K562 (cell line): Measurements from ENCODE around the gene DENND1A. TPM values are rescaled to one million over a fixed set of nuclear protein-coding genes. Genes with fewer than 3 reads are reported as not detected.

Experiments
- ATAC-seq: fragments of 200-7000 bp; cut with Tn5 transposase; 3 replicates; pipeline ENCODE4 v1.9.1; 2020; ENCODE audit warnings: moderate library complexity
- BruUV-seq: library from RNA; stranded (reverse); fragments of 400-500 nt; replicated peaks from 2 replicates; lab custom pipeline; 2021; lab: Mats Ljungman, UMichigan
- CTCF ChIA-PET: fragments of 300-600 bp; formaldehyde crosslinking; extraction: SDS; loops from one replicate; lab custom pipeline; 2021; ENCODE audit warnings: low intra/inter-chr PET ratio; lab: Yijun Ruan, JAX
- POLR2A ChIA-PET: fragments of 300-600, 350-650 bp; sonication (Branson Sonifier 250); formaldehyde crosslinking; extraction: SDS; loops from one replicate; lab custom pipeline; 2021; ENCODE audit warnings: antibody characterized with exemption, inconsistent platforms; lab: Yijun Ruan, JAX
- DNase-seq, 4 experiments: peaks; one replicate each; pipeline versions ENCODE4 v3.0.0 to v3.0.0-alpha.2; 2011 to 2018; ENCODE audit warnings: low spot score in 3 of 4, mixed read lengths in 3 of 4; ENCODE audit errors: extremely low read depth in 1 of 4
- FAIRE-seq: peaks from 2 replicates; lab custom pipeline; 2011; peaks lifted over from hg19 to GRCh38; lab: Jason Lieb, UNC
- H2AFZ ChIP-seq: 2 replicates; pipeline ENCODE4 v1.6.0; 2011; ENCODE audit warnings: low read depth, low read length, control low read depth, inconsistent platforms
- H3K27ac ChIP-seq: fragments of 200-600 bp; 3 replicates; pipeline ENCODE4 v1.8.0; 2011; ENCODE audit warnings: low read depth, mild to moderate bottlenecking, control low read depth, inconsistent platforms, low read length, moderate library complexity, mixed read lengths; ENCODE audit errors: extremely low read depth
- H3K27me3 ChIP-seq, 2 experiments: fragments of 300-600 bp in 1 of 2; 2 replicates in 1 of 2; 3 replicates in 1 of 2; pipeline versions ENCODE4 v1.6.0 to v1.8.0; 2011; ENCODE audit warnings: inconsistent platforms in 2 of 2, low read length in 2 of 2, mild to moderate bottlenecking in 1 of 2, mixed read lengths in 1 of 2, moderate library complexity in 1 of 2; ENCODE audit not compliant: control insufficient read depth in 2 of 2, insufficient read depth in 2 of 2
- H3K36me3 ChIP-seq: fragments of 300-600 bp; 3 replicates; pipeline ENCODE4 v1.8.0; 2011; ENCODE audit warnings: mild to moderate bottlenecking, low read length, inconsistent platforms; ENCODE audit not compliant: control insufficient read depth, insufficient read depth
- H3K4me1 ChIP-seq, 2 experiments: fragments of 200-600 bp in 1 of 2; replicated peaks in 1 of 2; 2 replicates in 1 of 2; 3 replicates in 1 of 2; pipeline versions ENCODE4 v1.5.1 to v1.8.0; 2011; ENCODE audit warnings: inconsistent platforms in 2 of 2, low read length in 2 of 2, mild to moderate bottlenecking in 1 of 2, mixed read lengths in 1 of 2, moderate library complexity in 1 of 2; ENCODE audit not compliant: control insufficient read depth in 2 of 2, insufficient read depth in 2 of 2
- H3K4me2 ChIP-seq: 2 replicates; pipeline ENCODE4 v1.6.1; 2011; ENCODE audit warnings: low read length, control low read depth, inconsistent platforms, mixed read lengths; ENCODE audit not compliant: insufficient read depth
- H3K4me3 ChIP-seq: fragments of 200-600 bp; sonication (generic), shearing (Covaris generic); 2 replicates; pipeline ENCODE4 v1.5.1; 2016; ENCODE audit warnings: control low read depth, inconsistent platforms
- H3K79me2 ChIP-seq: fragments of 200-600 bp; 3 replicates; pipeline ENCODE4 v1.8.0; 2011; ENCODE audit warnings: low read length, inconsistent platforms; ENCODE audit not compliant: control insufficient read depth, insufficient read depth
- H3K9ac ChIP-seq, 2 experiments: 2 replicates each; pipeline versions ENCODE4 v1.6.0 to v1.6.1; 2011; ENCODE audit warnings: low read depth in 2 of 2, low read length in 2 of 2, control low read depth in 1 of 2, inconsistent platforms in 1 of 2, mild to moderate bottlenecking in 1 of 2, mixed read lengths in 1 of 2; ENCODE audit not compliant: insufficient read depth in 1 of 2
- H3K9me1 ChIP-seq: one replicate; pipeline ENCODE4 v1.6.0; 2011; ENCODE audit warnings: inconsistent platforms, mild to moderate bottlenecking, low read length, moderate library complexity; ENCODE audit not compliant: control insufficient read depth, insufficient read depth
- H3K9me3 ChIP-seq: replicated peaks from 2 replicates; pipeline ENCODE4 v1.5.1; 2011; ENCODE audit warnings: low read depth, low read length, inconsistent platforms; ENCODE audit not compliant: control insufficient read depth, insufficient read depth
- H4K20me1 ChIP-seq: replicated peaks from 2 replicates; pipeline ENCODE4 v1.6.1; 2011; ENCODE audit warnings: low read length, inconsistent platforms, mixed read lengths; ENCODE audit not compliant: control insufficient read depth, insufficient read depth
- BMI1 ChIP-seq: fragments of 150-350 bp; IDR thresholded peaks from 2 replicates; pipeline ENCODE4 v1.6.1; 2014; ENCODE audit warnings: low read length
- CBFA2T2 ChIP-seq: fragments of 450-650 bp; conservative IDR thresholded peaks from 2 replicates; pipeline ENCODE4 v1.6.1; 2017; ENCODE audit warnings: mild to moderate bottlenecking
- ESRRA ChIP-seq: fragments of 450-650 bp; IDR thresholded peaks from 2 replicates; pipeline ENCODE4 v1.6.1; 2014; ENCODE audit warnings: low read depth, mild to moderate bottlenecking, moderate library complexity, borderline replicate concordance
- FOXJ2 ChIP-seq: fragments of 200-800 bp; sonication (Bioruptor generic); IDR thresholded peaks from 2 replicates; pipeline ENCODE4 v1.6.1; 2016; ENCODE audit warnings: missing genetic modification characterization, missing compliant biosample characterization
- HDAC3 ChIP-seq: fragments of 450-650 bp; IDR thresholded peaks from 2 replicates; pipeline ENCODE4 v1.6.1; 2018; ENCODE audit warnings: borderline replicate concordance, mild to moderate bottlenecking, moderate library complexity; ENCODE audit not compliant: partially characterized antibody
- HOMEZ ChIP-seq: fragments of 250-450 bp; sonication (Bioruptor Pico); IDR thresholded peaks from 2 replicates; pipeline ENCODE4 v1.4.0; 2020; ENCODE audit warnings: mild to moderate bottlenecking, moderate library complexity
- LEF1 ChIP-seq: fragments of 450-650 bp; IDR thresholded peaks from 2 replicates; pipeline ENCODE4 v1.6.1; 2016; ENCODE audit warnings: mild to moderate bottlenecking
- NR2C2 ChIP-seq, 2 experiments: fragments of 200-800 bp in 1 of 2; sonication (Bioruptor generic) in 1 of 2; sonication (generic) in 1 of 2; formaldehyde crosslinking in 1 of 2; IDR thresholded peaks; 2 replicates each; pipeline versions ENCODE4 v1.6.1 to v1.8.0; 2016 to 2022; ENCODE audit warnings: mild to moderate bottlenecking in 1 of 2, missing compliant biosample characterization in 1 of 2, missing genetic modification characterization in 1 of 2, missing genetic modification reagents in 1 of 2
- SPI1 ChIP-seq: IDR thresholded peaks from 2 replicates; pipeline ENCODE4 v1.6.1; 2011; ENCODE audit warnings: low read depth, low read length, control low read depth, borderline replicate concordance
- U2AF1 ChIP-seq: fragments of 200-400 bp; formaldehyde crosslinking; optimal IDR thresholded peaks from 2 replicates; pipeline ENCODE3; 2017; ENCODE audit warnings: mild to moderate bottlenecking, low read depth, low read length, moderate library complexity
- ZBTB17 ChIP-seq: fragments of 450-650 bp; formaldehyde crosslinking; IDR thresholded peaks from 2 replicates; pipeline ENCODE4 v1.4.0; 2020; ENCODE audit warnings: mild to moderate bottlenecking
- ZNF174 ChIP-seq: fragments of 250-450 bp; sonication (Bioruptor Pico); IDR thresholded peaks from 2 replicates; pipeline ENCODE4 v1.4.0; 2020; ENCODE audit warnings: mild to moderate bottlenecking
- ZNF41 ChIP-seq: fragments of 250-450 bp; sonication (Bioruptor Pico); conservative IDR thresholded peaks from 2 replicates; pipeline ENCODE4 v1.4.0; 2020; ENCODE audit warnings: mild to moderate bottlenecking
- ZNF717 ChIP-seq: fragments of 250-450 bp; sonication (Bioruptor Pico); IDR thresholded peaks from 2 replicates; pipeline ENCODE4 v1.5.0; 2021
- ZZZ3 ChIP-seq: fragments of 450-650 bp; IDR thresholded peaks from 2 replicates; pipeline ENCODE4 v1.6.1; 2016; ENCODE audit warnings: antibody characterized with exemption, mild to moderate bottlenecking, moderate library complexity
- WGBS: fragments of 100-300 bp; shearing (Covaris generic); methylation state at CpG from one replicate; pipeline ENCODE4 v1.1.6; 2016; ENCODE audit warnings: low coverage, mixed read lengths; ENCODE audit not compliant: insufficient coverage; ENCODE audit errors: missing lambda C conversion rate; 5-methylcytosine and 5-hydroxymethylcytosine counted together
- in situ Hi-C: fragments of 300-500 bp; cut with MboI; formaldehyde crosslinking; loops from 4 replicates; pipeline ENCODE4 v1.15.0; 2018; ENCODE audit warnings: inconsistent platforms, mixed read lengths
- intact Hi-C: fragments of 100-400 bp; cut with micrococcal nuclease; formaldehyde crosslinking; loops from 2 replicates; pipeline ENCODE4 v1.14.2; 2022
- polyA plus RNA-seq, 8 experiments: library from polyadenylated mRNA; depleted of rRNA in 4 of 8; stranded (reverse) in 5 of 8; unstranded in 3 of 8; fragments of >200 nt; fragmentation: Nextera tagmentation in 2 of 8; fragmentation: Illumina TruSeq in 1 of 8; extraction: Ambion mirVana in 2 of 8; extraction: Trizol in 1 of 8; gene quantifications; 2 replicates each; pipeline versions ENCODE4 v1.2.1 to v1.2.3, GENCODE V29; 2011 to 2014; ENCODE audit warnings: inconsistent platforms in 1 of 8, missing spikeins in 1 of 8
- total RNA-seq, 7 experiments: library from RNA; depleted of rRNA in 6 of 7; stranded (reverse); fragments of >200 nt in 6 of 7; fragmentation: Illumina TruSeq in 2 of 7; extraction: Trizol in 2 of 7; gene quantifications; 2 replicates each; pipeline versions ENCODE4 v1.2.1 to v1.2.3, GENCODE V29; 2011 to 2021; ENCODE audit warnings: low replicate concordance in 1 of 7
- TF ChIP-seq, protein P1 (sequence below), 2 experiments: IDR thresholded peaks in 1 of 2; conservative IDR thresholded peaks in 1 of 2; 2 replicates each; pipeline ENCODE4 v1.6.1; 2016; ENCODE audit warnings: low read depth in 2 of 2, mild to moderate bottlenecking in 1 of 2, missing compliant biosample characterization in 1 of 2, missing genetic modification characterization in 1 of 2, moderate library complexity in 1 of 2
- TF ChIP-seq, protein P2 (sequence below): sonication (generic); formaldehyde crosslinking; IDR thresholded peaks from 2 replicates; pipeline ENCODE4 v1.5.0; 2020; ENCODE audit warnings: missing genetic modification reagents

Gene DENND1A
- total and polyA plus RNA-seq, 9 of the 15 experiments (the other 6 are each of a cell fraction or from before 2014, with no cell fraction given), result 7.6 to 29.5 (median 15.7) TPM

- TF ChIP-seq, protein P1, sequence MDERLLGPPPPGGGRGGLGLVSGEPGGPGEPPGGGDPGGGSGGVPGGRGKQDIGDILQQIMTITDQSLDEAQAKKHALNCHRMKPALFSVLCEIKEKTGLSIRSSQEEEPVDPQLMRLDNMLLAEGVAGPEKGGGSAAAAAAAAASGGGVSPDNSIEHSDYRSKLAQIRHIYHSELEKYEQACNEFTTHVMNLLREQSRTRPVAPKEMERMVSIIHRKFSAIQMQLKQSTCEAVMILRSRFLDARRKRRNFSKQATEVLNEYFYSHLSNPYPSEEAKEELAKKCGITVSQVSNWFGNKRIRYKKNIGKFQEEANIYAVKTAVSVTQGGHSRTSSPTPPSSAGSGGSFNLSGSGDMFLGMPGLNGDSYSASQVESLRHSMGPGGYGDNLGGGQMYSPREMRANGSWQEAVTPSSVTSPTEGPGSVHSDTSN (CRISPR knock-in tag; IDR thresholded peaks at IDR 0.05; ENCODE audit: low read depth), result no peak
- TF ChIP-seq, protein P1 (tag; conservative IDR thresholded peaks at IDR 0.05; ENCODE audit: low read depth), result peak; percentile 21; the same call in 1 of the 2 replicates
- TF ChIP-seq LEF1 (no peak), ESRRA (no peak), ZNF717 (CRISPR knock-in tag) (no peak), SPI1 (no peak), ZNF174 (CRISPR knock-in tag) (no peak), CBFA2T2 (no peak), ZBTB17 (CRISPR knock-in tag) (no peak)
- TF ChIP-seq, all 486 proteins: peak for 3
Observed at GRCh38 chr9:123749580-123750202, 180.2 kb downstream of the DENND1A start (continued).

DNA sequence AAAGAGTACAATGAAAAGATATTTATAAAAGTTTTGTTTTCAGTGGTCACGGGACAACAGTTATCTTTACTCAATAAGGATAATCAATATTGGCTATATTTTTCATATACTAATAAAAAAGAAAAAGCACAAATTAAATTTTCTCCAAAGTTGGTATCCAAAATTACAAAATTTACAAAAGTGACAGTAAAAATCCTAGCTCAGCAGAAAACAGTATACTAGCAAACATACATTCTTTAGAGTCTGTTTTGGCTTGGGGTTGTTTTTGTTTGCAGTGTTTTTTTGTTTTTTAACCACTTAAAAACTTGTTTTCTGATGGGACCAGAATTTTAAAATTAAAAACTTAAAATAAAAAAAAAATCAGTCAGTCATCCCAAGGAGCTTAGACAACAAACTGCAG, 183.2 kb downstream of the DENND1A start:
- ATAC-seq (no peak), DNase-seq (no peak), FAIRE-seq (no peak)
- Histone ChIP-seq H2AFZ (no peak overlapping the region), H3K4me1 (no peaks in the 10 kb centered on the region; a peak in 3 of 5 replicates), H3K4me2 (no peak overlapping the region), H3K9me3 (no peaks in the 10 kb centered on the region), H3K4me3 (no peak overlapping the region), H3K27ac (no peak overlapping the region), H3K27me3 (no peaks in the 10 kb centered on the region), H3K9me1 (no peaks in the 10 kb centered on the region), H4K20me1 (no peaks in the 10 kb centered on the region), H3K9ac (no peak overlapping the region), H3K36me3 (no peaks in the 10 kb centered on the region; the same call in 2 of the 3 replicates), H3K79me2 (no peaks in the 10 kb centered on the region)
- WGBS, result 60% methylated on average over 1 of the region's 1 CpG
- ChIA-PET POLR2A (no interaction called here), CTCF (no interaction called here)
- intact Hi-C loops (no loop called here), in situ Hi-C loops (no loop called here)
- BruUV-seq, result no TSS peak
- TF ChIP-seq BMI1 (no peak), U2AF1 (no peak), ZNF41 (CRISPR knock-in tag) (no peak), HDAC3 (no peak), ZZZ3 (no peak), NR2C2 (CRISPR knock-in tag; IDR thresholded peaks at IDR 0.05) (no peak), NR2C2 (tag; IDR thresholded peaks at IDR 0.05) (no peak), HOMEZ (CRISPR knock-in tag) (no peak), FOXJ2 (tag) (no peak)
- TF ChIP-seq, protein P2, sequence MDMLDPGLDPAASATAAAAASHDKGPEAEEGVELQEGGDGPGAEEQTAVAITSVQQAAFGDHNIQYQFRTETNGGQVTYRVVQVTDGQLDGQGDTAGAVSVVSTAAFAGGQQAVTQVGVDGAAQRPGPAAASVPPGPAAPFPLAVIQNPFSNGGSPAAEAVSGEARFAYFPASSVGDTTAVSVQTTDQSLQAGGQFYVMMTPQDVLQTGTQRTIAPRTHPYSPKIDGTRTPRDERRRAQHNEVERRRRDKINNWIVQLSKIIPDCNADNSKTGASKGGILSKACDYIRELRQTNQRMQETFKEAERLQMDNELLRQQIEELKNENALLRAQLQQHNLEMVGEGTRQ (CRISPR knock-in tag), result no peak
